Vagina (tissue), 2 donors: ENCODE measurements around the gene CITED4. TPM values are rescaled to one million over a fixed set of nuclear protein-coding genes. Genes with fewer than 3 reads are reported as not detected.

Source experiments
- DNase-seq, 2 donors: peaks; one replicate each; pipeline ENCODE4 v3.0.0-alpha.2; 2017; ENCODE audit errors: extremely low spot score in 2 of 2
- H3K27ac ChIP-seq: fragments of 200-600 bp; sonication (generic); one replicate; pipeline ENCODE4 v1.5.1; 2019
- H3K27me3 ChIP-seq: fragments of 200-600 bp; sonication (generic); one replicate; pipeline ENCODE4 v1.5.1; 2019
- H3K36me3 ChIP-seq, 2 donors: fragments of 200-600 bp; sonication (generic); one replicate each; pipeline ENCODE4 v1.5.1; 2017 to 2019
- H3K4me1 ChIP-seq: fragments of 200-600 bp; sonication (generic); one replicate; pipeline ENCODE4 v1.5.1; 2019
- H3K4me3 ChIP-seq, 2 donors: fragments of 200-600 bp; sonication (generic); 1 replicate in 1 of 2; 2 replicates in 1 of 2; pipeline ENCODE4 v1.5.1; 2016 to 2019
- H3K9me3 ChIP-seq: fragments of 200-600 bp; sonication (generic); one replicate; pipeline ENCODE4 v1.5.1; 2019
- CTCF ChIP-seq, 3 experiments: fragments of 450-650 bp in 2 of 3; fragments of 200-600 bp in 1 of 3; sonication (generic) in 1 of 3; IDR thresholded peaks; one replicate each; pipeline ENCODE4 v1.5.1; 2017 to 2019; ENCODE audit warnings: antibody characterized with exemption in 3 of 3, mild to moderate bottlenecking in 2 of 3, moderate library complexity in 2 of 3
- POLR2A ChIP-seq, 2 donors: fragments of 450-650 bp; IDR thresholded peaks; one replicate each; pipeline ENCODE4 v1.6.1; 2017; ENCODE audit warnings: antibody characterized with exemption in 2 of 2, mild to moderate bottlenecking in 2 of 2, moderate library complexity in 2 of 2
- POLR2AphosphoS5 ChIP-seq, 2 donors: sonication (generic); formaldehyde crosslinking; IDR thresholded peaks; one replicate each; pipeline ENCODE4 v1.9.0; 2017; ENCODE audit warnings: antibody characterized with exemption in 2 of 2, mild to moderate bottlenecking in 2 of 2, low read depth in 1 of 2; ENCODE audit not compliant: insufficient read depth in 1 of 2
- intact Hi-C: fragments of 100-400 bp; cut with DNase I; formaldehyde crosslinking; loops from one replicate; pipeline ENCODE4 v1.15.1; 2023
- total RNA-seq: library from RNA; depleted of rRNA; stranded (reverse); fragments of >200 nt; gene quantifications from one replicate; pipeline ENCODE4 v1.2.3, GENCODE V29; 2016

CITED4 gene
- total RNA-seq, 1 donor from 2014 or later, result 16.5 TPM

DNA sequence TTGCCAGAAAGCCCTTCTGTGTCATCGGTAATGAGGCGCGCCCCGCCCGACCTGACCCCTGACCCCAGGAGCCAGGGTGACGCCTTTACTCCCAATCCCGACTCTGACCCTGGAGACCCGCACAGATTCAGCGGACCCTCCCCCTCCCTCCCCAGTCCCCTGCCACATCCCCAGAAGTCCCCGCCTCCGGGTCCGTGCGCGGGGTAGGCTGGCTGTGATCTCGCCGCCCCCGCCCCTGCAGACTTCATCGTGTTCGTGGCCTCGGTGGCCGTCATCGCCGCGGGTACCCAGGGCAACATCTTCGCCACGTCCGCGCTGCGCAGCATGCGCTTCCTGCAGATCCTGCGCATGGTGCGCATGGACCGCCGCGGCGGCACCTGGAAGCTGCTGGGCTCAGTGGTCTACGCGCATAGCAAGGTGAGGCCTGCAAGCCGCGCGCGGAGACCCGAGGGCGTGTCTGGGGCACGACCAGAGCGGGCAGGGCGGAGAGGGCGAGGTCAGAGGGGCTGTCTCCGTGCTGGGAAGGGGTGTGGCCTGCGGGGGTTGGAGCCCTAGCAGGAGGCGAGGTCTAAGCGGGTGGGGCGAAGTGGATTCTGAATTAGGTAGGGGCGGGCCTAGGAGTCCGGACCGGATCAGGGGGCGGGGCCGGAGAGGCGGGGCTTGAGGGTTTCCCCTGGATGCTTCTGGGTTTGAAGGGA, 43.8 kb downstream of the CITED4 start:
- TF ChIP-seq POLR2AphosphoS5 (IDR thresholded peaks at IDR 0.05; ENCODE audit: insufficient read depth in 1 of 2, low read depth in 1 of 2) (peak in 1 of 2 donors; percentile 21), POLR2A (IDR thresholded peaks at IDR 0.05) (no peak)
- Histone ChIP-seq H3K9me3 (no peaks in the 10 kb centered on the region), H3K4me3 (peak overlapping the region; percentile 42 to 47), H3K27ac (no peak overlapping the region), H3K27me3 (no peaks in the 10 kb centered on the region), H3K4me1 (peaks cover 10% of the 10 kb centered on the region), H3K36me3 (no peaks in the 10 kb centered on the region)
- intact Hi-C loops, result no loop called here
- DNase-seq, result no peak

- no peak for TF ChIP-seq POLR2A (IDR thresholded peaks at IDR 0.05)
- TF ChIP-seq CTCF (IDR thresholded peaks at IDR 0.05), result no peak
- no peak for TF ChIP-seq POLR2AphosphoS5 (IDR thresholded peaks at IDR 0.05; ENCODE audit: insufficient read depth in 1 of 2, low read depth in 1 of 2)
- Histone ChIP-seq H3K36me3 (no peaks in the 10 kb centered on the region), H3K27ac (no peak overlapping the region), H3K4me1 (peaks cover 10% of the 10 kb centered on the region), H3K27me3 (no peaks in the 10 kb centered on the region), H3K9me3 (no peaks in the 10 kb centered on the region), H3K4me3 (peak overlapping the region; percentile 42 to 47)
- intact Hi-C loops, result no loop called here
- DNase-seq, result no peak
Observed at GRCh38 chr1:40817791-40818263, 44.3 kb downstream of the CITED4 start.

GRCh38 chr1:40815420-40815819, 46.7 kb downstream of the CITED4 start:
- peaks cover 10% of the 10 kb centered on the region for H3K4me1 ChIP-seq
- no peak overlapping the region for H3K4me3 ChIP-seq
- intact Hi-C loops, result no loop called here
- TF ChIP-seq CTCF (IDR thresholded peaks at IDR 0.05) (no peak), POLR2A (IDR thresholded peaks at IDR 0.05) (no peak), POLR2AphosphoS5 (IDR thresholded peaks at IDR 0.05; ENCODE audit: insufficient read depth in 1 of 2, low read depth in 1 of 2) (no peak)
- DNase-seq, result no peak
- no peak overlapping the region for H3K27ac ChIP-seq
- no peaks in the 10 kb centered on the region for H3K9me3 ChIP-seq
- no peaks in the 10 kb centered on the region for H3K27me3 ChIP-seq
- H3K36me3 ChIP-seq, result no peaks in the 10 kb centered on the region

Other genes starting within 250 kb of the CITED4 start
- gene RIMS3, start 196.7 kb downstream of the CITED4 start, total RNA-seq, result 4.7 TPM
- 61.6 TPM for gene NFYC, start 170.7 kb downstream of the CITED4 start, total RNA-seq
- gene KCNQ4, start 78.6 kb downstream of the CITED4 start, total RNA-seq, result 2.0 TPM
- gene CTPS1, start 117.3 kb upstream of the CITED4 start, total RNA-seq, result 31.2 TPM
- 1.2 TPM for gene SLFNL1, start 159.4 kb upstream of the CITED4 start, total RNA-seq